ENCODE measurements around the gene GATAD1.
A peak's percentile ranks its signal among the peaks of the same experiment; 100 is the strongest.

Gene GATAD1, protein sequence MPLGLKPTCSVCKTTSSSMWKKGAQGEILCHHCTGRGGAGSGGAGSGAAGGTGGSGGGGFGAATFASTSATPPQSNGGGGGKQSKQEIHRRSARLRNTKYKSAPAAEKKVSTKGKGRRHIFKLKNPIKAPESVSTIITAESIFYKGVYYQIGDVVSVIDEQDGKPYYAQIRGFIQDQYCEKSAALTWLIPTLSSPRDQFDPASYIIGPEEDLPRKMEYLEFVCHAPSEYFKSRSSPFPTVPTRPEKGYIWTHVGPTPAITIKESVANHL
- long read RNA-seq, partial matches to known transcripts, result 1 of 5 reads
- long read RNA-seq, other reads (novel, unspliced or antisense), result 2 of 5 reads

GRCh38 chr7:92447345-92448204 is at the start of gene GATAD1:
TSS of gene GATAD1 (plus strand) at chr7:92447482. CDS start at chr7:92447730, 248 bp downstream.
- Histone ChIP-seq H3K27ac (replicated peaks) (peak within 1 kb of the TSS; percentile 96), H3K4me3 (replicated peaks; ENCODE audit: insufficient read depth, low read length) (peak within 1 kb of the TSS; percentile 83), H3K27me3 (ENCODE audit: insufficient read depth, poor library complexity, severe bottlenecking) (no peaks in the 10 kb centered on the region)
- TF ChIP-seq SPI1 (IDR thresholded peaks at IDR 0.05; ENCODE audit: borderline replicate concordance, low read depth), result peak; percentile 78; the same call in 1 of the 2 replicates
- TF ChIP-seq GABPA (IDR thresholded peaks at IDR 0.05; ENCODE audit: low read depth), result peak; percentile 88
- TF ChIP-seq, protein P1, sequence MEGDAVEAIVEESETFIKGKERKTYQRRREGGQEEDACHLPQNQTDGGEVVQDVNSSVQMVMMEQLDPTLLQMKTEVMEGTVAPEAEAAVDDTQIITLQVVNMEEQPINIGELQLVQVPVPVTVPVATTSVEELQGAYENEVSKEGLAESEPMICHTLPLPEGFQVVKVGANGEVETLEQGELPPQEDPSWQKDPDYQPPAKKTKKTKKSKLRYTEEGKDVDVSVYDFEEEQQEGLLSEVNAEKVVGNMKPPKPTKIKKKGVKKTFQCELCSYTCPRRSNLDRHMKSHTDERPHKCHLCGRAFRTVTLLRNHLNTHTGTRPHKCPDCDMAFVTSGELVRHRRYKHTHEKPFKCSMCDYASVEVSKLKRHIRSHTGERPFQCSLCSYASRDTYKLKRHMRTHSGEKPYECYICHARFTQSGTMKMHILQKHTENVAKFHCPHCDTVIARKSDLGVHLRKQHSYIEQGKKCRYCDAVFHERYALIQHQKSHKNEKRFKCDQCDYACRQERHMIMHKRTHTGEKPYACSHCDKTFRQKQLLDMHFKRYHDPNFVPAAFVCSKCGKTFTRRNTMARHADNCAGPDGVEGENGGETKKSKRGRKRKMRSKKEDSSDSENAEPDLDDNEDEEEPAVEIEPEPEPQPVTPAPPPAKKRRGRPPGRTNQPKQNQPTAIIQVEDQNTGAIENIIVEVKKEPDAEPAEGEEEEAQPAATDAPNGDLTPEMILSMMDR (IDR thresholded peaks at IDR 0.05; ENCODE audit: insufficient read depth, low read length), result peak; percentile 87
- TF ChIP-seq POLR2AphosphoS5 (IDR thresholded peaks at IDR 0.05; ENCODE audit: low read depth), result peak; percentile 62; the same call in 1 of the 2 replicates
- TF ChIP-seq, protein P2, sequence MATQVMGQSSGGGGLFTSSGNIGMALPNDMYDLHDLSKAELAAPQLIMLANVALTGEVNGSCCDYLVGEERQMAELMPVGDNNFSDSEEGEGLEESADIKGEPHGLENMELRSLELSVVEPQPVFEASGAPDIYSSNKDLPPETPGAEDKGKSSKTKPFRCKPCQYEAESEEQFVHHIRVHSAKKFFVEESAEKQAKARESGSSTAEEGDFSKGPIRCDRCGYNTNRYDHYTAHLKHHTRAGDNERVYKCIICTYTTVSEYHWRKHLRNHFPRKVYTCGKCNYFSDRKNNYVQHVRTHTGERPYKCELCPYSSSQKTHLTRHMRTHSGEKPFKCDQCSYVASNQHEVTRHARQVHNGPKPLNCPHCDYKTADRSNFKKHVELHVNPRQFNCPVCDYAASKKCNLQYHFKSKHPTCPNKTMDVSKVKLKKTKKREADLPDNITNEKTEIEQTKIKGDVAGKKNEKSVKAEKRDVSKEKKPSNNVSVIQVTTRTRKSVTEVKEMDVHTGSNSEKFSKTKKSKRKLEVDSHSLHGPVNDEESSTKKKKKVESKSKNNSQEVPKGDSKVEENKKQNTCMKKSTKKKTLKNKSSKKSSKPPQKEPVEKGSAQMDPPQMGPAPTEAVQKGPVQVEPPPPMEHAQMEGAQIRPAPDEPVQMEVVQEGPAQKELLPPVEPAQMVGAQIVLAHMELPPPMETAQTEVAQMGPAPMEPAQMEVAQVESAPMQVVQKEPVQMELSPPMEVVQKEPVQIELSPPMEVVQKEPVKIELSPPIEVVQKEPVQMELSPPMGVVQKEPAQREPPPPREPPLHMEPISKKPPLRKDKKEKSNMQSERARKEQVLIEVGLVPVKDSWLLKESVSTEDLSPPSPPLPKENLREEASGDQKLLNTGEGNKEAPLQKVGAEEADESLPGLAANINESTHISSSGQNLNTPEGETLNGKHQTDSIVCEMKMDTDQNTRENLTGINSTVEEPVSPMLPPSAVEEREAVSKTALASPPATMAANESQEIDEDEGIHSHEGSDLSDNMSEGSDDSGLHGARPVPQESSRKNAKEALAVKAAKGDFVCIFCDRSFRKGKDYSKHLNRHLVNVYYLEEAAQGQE (IDR thresholded peaks at IDR 0.05; ENCODE audit: insufficient replicate concordance, low read depth), result peak; percentile 39
- DNase-seq (ENCODE audit: low read depth in 1 of 2, low spot score in 1 of 2), result peak; percentile 75 to 91

DNA sequence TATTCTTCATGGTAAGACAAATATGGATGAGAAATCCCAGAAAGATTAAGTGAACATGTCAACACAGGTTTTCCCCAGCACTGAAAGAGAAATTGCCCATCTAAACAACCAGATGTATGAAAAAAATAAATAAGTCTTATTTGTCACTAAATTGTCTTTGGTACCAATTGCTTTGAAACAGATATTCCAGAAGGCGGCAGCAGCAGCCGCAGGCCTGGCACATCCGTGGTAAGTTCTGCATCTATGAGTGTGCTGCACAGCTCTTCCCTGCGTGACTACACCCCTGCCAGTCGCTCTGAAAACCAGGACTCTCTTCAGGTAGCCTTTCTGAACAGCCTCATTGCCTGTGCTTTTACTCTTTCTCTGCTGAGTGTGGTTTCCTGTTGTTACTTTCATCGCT is 49.7 kb upstream of the GATAD1 start:
- TF ChIP-seq, protein P1 (IDR thresholded peaks at IDR 0.05; ENCODE audit: insufficient read depth, low read length), result no peak
- TF ChIP-seq, protein P2 (IDR thresholded peaks at IDR 0.05; ENCODE audit: insufficient replicate concordance, low read depth), result no peak
- no peak for TF ChIP-seq POLR2AphosphoS5 (IDR thresholded peaks at IDR 0.05; ENCODE audit: low read depth)
- no peak for TF ChIP-seq SPI1 (IDR thresholded peaks at IDR 0.05; ENCODE audit: borderline replicate concordance, low read depth)
- Histone ChIP-seq H3K4me3 (replicated peaks; ENCODE audit: insufficient read depth, low read length) (no peak overlapping the region), H3K27me3 (ENCODE audit: insufficient read depth, poor library complexity, severe bottlenecking) (no peaks in the 10 kb centered on the region), H3K27ac (replicated peaks) (no peak overlapping the region)
- DNase-seq (ENCODE audit: low read depth in 1 of 2, low spot score in 1 of 2), result no peak

- DNase-seq (ENCODE audit: low read depth in 1 of 2, low spot score in 1 of 2), result no peak
- TF ChIP-seq GABPA (IDR thresholded peaks at IDR 0.05; ENCODE audit: low read depth), result no peak
- TF ChIP-seq, protein P1 (IDR thresholded peaks at IDR 0.05; ENCODE audit: insufficient read depth, low read length), result no peak
- no peak for TF ChIP-seq POLR2AphosphoS5 (IDR thresholded peaks at IDR 0.05; ENCODE audit: low read depth)
- Histone ChIP-seq H3K27me3 (ENCODE audit: insufficient read depth, poor library complexity, severe bottlenecking) (no peaks in the 10 kb centered on the region), H3K27ac (replicated peaks) (no peak overlapping the region), H3K4me3 (replicated peaks; ENCODE audit: insufficient read depth, low read length) (no peak overlapping the region)
Measured at GRCh38 chr7:92400013-92400412, 47.3 kb upstream of the GATAD1 start.
